CD4-positive, alpha-beta T cell treated with Interleukin-17A for 1 hour (primary cell): ENCODE measurements around the gene ADARB2.
"Not testable (repeated sequence)": the region's sequence is repeated elsewhere in the genome, so short reads cannot be mapped to it uniquely, and the experiment has no call there.

Experiments used
- DNase-seq: peaks from one replicate; pipeline ENCODE4 v3.0.0-alpha.2; 2020

Gene ADARB2

DNA sequence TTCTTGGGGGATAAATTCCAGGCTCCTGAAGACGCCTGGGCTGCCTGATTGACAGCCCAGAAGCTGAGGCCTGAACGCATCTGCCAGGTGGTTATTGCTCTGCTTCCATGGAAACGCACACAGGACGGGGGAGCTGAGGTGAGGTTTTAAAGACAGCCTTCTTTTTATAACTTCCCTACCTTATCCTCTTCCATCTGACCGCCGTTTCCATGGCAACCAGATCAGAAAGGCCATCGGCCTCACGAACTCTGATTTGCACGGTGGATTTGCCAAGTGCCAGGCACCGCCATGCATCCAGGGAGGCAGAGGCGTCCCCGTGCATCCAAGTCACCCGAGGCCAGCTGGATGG lies 260.9 kb downstream of the ADARB2 start:
- DNase-seq = no peak

GRCh38 chr10:1475771-1476454 lies 261.4 kb downstream of the ADARB2 start:
- no peak for DNase-seq

DNA sequence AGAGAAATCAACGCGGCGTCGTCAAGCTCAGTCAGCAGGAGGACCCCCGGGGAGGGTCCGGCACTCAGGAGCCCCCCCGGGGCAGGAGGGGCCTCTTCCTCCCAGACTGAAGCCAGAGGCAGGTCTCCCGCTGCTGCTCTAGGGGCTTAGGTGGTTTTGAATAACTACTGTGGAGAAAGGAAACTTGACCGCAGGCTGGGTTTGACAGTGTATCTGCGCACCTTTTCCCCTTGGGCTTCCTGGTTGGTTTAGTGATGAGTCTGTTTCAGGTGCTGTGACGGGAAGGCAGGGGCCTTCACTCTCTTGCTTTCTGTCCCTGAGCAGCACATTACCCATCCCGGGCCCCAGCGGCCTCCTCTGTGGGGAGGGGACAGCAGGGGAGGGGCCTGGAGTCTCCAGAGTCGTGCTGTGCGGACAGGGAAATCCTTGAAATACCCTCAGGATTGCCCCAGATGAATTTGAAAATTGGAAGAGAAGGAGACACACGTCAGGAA lies 262.2 kb downstream of the ADARB2 start:
- no peak for DNase-seq

- no peak for DNase-seq
Observed at GRCh38 chr10:1474376-1475097, 262.8 kb downstream of the ADARB2 start.

DNA sequence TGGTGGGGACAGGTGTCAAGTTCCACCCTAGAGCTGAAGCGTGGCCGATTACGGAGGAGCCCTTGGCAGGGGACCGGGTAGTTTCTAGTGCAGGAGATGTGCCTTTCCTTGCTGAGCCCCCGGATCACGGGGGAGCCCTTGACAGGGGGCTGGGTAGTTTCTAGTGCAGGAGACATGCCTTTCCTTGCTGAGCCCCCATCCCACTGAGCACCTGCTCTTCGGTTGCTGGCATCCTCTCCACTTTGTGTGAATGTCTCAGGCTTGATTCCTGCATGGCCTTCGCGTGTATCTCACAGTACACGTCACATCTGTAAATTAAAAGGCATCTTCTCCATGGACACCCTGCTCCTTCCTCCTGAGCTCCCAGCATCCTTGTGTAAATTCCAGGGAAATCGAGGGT lies 263.5 kb downstream of the ADARB2 start:
- no peak for DNase-seq

DNA sequence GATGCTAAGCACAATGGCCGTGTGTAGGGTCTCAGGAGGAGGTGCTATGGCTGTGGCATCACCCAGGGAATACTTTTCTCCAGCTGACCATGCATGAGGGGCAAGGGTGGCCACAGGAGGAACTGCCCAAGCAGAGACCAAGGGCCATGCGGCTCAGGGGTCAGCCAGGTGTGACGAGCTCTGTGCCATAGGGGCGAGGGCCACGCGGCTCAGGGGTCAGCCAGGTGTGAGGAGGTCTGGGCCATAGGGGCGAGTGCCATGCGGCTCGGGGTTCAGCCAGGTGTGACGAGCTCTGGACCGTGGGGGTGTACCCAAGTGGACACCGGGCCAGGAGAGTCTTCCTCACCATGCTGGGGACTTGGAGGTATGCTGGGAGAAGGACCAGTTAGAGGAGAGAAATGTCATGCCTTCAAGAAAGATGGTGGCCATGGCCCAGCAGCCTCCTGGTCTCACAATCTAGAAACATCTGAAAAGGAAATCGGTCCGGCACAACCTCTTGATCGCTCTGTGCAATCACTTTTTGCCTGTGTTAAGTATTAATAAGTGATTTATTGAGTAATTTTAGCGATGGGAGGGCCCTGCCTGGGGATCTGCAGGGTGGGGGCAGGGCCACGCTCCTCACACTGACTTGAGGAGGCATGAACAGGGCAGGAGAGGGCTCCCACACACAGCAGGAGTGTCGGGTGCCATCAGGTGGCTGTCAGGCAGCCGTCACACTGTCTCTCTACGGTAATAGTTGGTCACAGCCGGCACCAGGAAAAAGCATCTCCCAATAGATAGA lies 265.0 kb downstream of the ADARB2 start:
- no peak for DNase-seq

GRCh38 chr10:1468811-1469210 lies 268.5 kb downstream of the ADARB2 start:
- no peak for DNase-seq

DNA sequence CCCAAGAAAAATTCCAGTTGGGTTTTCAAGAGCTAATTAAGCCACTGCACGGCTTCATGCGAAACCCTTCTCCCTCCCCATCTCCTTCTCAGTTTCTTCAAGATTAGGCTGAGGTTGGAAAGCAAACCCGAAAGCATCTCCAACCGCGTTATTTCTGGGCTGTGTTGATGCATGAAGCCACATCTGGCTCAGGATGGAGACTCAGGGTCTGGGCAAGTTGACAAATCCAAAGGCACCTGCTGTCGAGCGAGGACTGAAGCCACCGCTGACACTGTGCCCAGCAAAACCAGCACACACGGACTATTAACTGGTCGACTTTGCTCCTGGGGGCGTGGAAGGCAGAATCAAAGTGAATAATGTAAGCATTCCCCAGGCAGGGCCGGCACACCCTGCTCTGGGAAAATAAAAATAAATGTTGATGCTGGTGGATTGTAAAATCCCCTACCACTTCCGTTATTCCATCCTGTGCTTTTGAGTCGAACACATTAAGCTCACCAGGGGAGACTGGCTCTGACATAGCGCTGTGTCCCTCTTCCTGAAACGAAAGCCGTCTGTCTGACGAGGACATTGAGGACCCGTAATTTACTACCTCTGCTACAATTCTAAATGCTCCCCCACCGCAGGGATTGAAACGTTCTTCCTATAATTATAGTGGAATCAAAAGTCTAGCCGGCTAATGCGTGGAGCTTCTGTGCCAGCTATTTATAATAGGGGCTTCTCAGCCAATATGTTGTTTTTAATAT lies 269.8 kb downstream of the ADARB2 start:
- no peak for DNase-seq

- no peak for DNase-seq
Observed at GRCh38 chr10:1465993-1466764, 271.1 kb downstream of the ADARB2 start.

DNA sequence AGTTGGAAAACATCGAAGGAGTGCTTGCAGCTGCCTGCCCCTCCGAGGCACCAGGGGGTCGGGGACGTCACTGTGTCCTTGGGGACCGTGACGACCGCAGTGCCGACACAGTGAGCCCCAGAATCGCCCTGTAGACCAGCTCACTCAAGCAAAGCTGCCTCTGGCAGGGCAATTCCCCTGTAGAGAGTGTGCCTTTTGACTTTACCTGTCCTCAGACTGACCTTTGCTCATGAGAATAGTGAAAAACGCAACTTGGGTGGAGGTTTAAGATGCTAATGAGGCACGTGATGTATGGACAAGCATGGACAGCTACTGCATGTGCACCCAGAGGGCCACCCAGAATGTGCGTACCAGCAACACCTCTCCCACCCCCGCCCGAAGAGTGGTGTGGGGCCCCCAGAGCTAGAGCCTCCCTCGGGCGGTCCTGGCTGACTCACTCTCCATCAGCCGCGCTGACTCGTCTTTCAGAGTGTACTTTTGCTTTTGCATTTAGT lies 271.9 kb downstream of the ADARB2 start:
- no peak for DNase-seq

DNA sequence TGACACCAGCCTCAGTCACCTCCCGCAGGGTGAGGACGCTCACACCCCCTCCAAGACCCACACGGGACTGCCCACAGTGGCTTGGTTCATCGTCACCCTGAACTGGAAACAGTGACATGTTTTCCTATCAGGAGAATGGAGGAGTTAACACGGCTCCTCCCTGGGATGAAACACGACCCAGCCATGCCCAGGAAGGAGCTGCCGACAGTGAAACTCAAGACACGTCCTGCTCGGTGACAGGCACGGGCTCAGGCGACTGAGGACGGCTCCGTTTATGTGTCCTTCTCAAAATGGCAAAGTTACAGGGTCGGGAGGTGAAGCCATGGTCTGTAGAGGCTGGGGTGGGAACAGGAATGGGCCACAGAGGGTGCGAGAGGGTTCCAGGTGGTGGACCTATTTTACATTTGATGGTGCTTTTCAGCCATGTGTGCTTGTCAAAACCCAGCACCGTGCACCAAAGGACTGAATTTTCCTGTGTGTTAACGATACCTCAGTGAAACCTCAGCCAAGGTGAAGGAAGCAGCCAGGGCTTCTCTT lies 272.4 kb downstream of the ADARB2 start:
- DNase-seq = no peak

DNA sequence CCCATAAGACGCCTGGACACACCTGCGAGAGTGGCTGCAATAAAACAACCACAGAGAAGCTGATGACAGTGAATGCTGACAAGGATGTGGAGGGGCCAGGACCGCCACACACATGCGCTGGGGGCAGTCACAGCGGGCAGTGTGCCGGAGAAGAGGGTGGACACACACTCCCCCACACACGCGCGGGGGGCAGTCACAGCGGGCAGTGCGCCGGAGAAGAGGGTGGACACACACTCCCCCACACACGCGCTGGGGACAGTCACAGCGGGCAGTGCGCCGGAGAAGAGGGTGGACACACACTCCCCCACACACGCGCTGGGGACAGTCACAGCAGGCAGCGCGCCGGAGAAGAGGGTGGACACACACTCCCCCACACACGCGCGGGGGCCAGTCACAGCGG lies 273.4 kb downstream of the ADARB2 start:
- DNase-seq = not testable (repeated sequence)

DNA sequence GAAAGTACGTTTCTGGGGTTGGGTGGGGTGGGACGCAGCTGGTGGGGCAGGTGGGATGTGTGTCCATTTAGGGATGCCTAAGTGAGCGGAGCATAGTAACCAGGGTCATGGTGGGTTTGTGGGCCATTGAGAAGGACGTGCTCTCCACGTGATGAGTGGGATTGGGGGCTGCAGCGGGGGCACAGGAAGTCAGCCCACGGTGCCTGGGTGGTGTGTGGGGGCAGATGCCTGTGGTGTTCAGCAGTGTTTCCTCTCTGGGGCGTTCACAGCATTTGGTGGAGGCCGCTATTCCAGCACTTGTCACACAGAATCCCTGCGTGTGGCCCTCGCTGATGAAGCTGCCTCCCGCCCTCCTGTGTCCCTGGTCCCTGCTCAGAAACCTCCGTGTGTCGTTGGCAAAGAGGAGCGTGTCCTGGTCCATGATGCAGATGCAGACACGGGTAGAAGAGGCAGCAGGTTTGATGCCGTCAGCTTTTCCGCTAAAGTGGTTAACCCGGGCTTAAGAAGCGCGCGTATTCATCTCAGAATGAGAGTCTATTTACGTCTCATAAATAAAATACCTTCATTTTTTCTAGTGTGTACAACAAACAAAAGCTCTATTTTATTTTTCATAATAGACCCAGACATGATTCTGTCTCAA lies 274.2 kb downstream of the ADARB2 start:
- DNase-seq = no peak

DNA sequence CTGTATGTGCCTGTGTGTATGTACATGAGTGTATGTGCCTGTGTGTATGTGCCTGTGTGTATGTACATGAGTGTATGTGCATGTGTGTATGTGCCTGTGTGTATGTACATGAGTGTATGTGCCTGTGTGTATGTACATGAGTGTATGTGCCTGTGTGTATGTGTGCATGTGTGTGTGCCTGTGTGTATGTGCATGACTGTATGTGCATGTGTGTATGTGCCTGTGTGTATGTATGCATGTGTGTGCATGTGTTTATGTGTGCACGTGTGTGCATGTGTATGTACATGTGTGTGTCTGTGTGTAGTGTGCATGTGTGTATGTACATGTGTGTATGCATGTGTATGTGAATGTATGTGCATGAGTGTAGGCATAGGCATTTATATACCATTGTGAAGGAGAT lies 274.8 kb downstream of the ADARB2 start:
- no peak for DNase-seq

DNA sequence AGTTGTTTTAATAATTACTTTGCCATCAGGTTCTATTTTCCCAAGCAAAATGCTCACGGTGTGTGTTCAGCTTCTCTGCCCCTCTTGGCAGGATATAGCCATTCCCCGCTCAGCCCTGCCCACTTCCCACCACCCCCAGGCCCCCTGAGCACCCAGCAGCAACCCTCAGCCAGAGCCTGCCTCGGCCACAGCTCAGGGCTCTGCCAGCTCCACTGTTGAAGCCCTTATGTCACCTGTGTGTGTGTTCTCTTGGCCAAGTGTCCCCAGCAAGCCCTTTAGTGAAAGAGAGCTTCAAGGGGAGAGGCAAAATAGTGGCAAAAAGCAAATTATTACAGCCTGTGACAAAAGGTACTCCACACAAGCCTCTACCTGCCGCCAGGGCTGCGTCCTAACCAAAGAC lies 275.3 kb downstream of the ADARB2 start:
- no peak for DNase-seq

DNA sequence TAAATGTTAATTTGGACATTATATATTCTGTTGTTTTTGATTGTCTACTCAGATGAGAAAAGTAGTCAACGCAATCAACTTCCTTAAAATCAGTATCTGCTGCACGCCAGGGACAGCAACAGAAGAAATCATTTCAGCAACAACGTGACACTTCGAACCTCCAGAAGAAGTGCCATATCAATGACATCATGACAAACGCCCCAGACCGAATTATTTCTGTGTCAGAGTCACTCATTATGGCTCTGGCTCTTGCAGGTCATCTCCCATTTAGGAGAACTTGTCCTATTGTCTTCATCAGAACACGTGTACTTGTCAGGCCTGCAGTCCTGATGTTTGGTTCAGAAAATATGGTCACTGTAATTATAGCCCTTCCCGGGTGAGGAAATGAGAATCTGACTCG lies 276.3 kb downstream of the ADARB2 start:
- no peak for DNase-seq

DNA sequence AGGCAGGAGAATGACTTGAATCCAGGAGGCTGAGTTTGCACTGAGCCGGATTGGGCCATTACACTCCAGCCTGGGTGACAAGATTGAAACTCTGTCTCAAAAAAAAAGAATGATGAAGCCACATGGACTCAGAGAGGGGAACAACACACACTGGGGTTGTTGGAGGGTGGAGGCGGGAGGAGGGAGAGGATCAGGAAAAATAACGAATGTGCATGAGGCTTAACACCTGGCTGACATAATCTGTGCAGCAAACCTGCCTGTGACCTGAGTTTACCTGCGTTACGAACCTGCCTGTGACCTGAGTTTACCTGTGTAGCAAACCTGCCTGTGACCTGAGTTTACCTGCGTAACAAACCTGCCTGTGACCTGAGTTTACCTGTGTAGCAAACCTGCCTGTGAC lies 277.7 kb downstream of the ADARB2 start:
- DNase-seq = not testable (repeated sequence)

DNA sequence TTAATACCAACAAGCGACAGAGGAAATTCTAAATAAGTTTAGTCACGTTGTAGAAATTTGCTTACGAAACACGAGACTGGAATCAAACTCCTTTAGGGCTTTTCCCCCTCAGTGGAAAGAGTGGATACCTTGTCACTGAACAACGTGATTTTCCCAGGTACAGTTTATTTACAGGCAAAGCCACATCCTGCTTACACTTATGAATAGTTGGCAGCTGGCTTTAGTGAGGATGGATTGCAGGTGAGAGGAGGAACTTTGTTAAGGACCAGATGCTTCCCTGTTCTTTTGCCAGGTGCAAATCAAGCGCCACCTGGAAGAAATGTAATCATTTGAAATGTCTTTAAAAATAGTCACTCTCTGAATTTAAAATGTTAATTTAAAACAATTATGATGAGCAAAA lies 282.4 kb downstream of the ADARB2 start:
- DNase-seq = no peak

GRCh38 chr10:1454428-1454827 lies 282.9 kb downstream of the ADARB2 start:
- DNase-seq = no peak

- DNase-seq = no peak
Observed at GRCh38 chr10:1452777-1453176, 284.5 kb downstream of the ADARB2 start.

- no peak for DNase-seq
Observed at GRCh38 chr10:1451941-1452340, 285.4 kb downstream of the ADARB2 start.
